ENCODE data around the gene PCAT7. TPM values are rescaled to one million over a fixed set of nuclear protein-coding genes. Genes with fewer than 3 reads are reported as not detected.

The PCAT7 gene
- total RNA-seq, 1 experiment from 2014 or later = 6.5 TPM

- TF ChIP-seq GTF2I (CRISPR knock-in tag; conservative IDR thresholded peaks at IDR 0.05) = no peak
Measured at GRCh38 chr9:94593459-94594345, 38.8 kb downstream of the PCAT7 start, which contains the start of gene FBP2 (continued).

GRCh38 chr9:94599102-94599501 lies 44.2 kb downstream of the PCAT7 start:
- H3K27ac Mint-ChIP-seq = no peak overlapping the region
- TF ChIP-seq TCF7 (CRISPR knock-in tag; IDR thresholded peaks at IDR 0.05; ENCODE audit: low read depth) = no peak
- TF ChIP-seq IRF1 (CRISPR knock-in tag; IDR thresholded peaks at IDR 0.05) = no peak
- TF ChIP-seq ATF6 (CRISPR knock-in tag; IDR thresholded peaks at IDR 0.05) = no peak
- no peak for TF ChIP-seq ZNF317 (CRISPR knock-in tag; IDR thresholded peaks at IDR 0.05; ENCODE audit: borderline replicate concordance, low read depth)
- no peak for TF ChIP-seq CTCF (IDR thresholded peaks at IDR 0.05)
- CTCF ChIA-PET = no interaction called here
- no peak for ATAC-seq
- H3K9me3 Mint-ChIP-seq = 0 out of 2 replicates have a peak, but pooled peaks cover 2% of the 10 kb centered on the region
- no peak for DNase-seq (ENCODE audit: low spot score)
- peaks cover 9% of the 10 kb centered on the region for H3K4me1 Mint-ChIP-seq
- H3K27me3 Mint-ChIP-seq (ENCODE audit: low read depth) = no peaks in the 10 kb centered on the region
- H3K36me3 Mint-ChIP-seq = no peaks in the 10 kb centered on the region
- POLR2A ChIA-PET = no interaction called here
- H3K4me3 Mint-ChIP-seq = no peak overlapping the region

- DNase-seq (ENCODE audit: low spot score) (no peak), ATAC-seq (no peak)
- ChIA-PET CTCF (interaction anchor here (1.5 kb wide), 1 partner anchor 45 kb away, joined by 8 read pairs; the partner anchor contains the start of gene PCAT7), POLR2A (no interaction called here)
- 0 out of 2 replicates have a peak, but pooled peaks cover 2% of the 10 kb centered on the region for H3K9me3 Mint-ChIP-seq
- H3K36me3 Mint-ChIP-seq = no peaks in the 10 kb centered on the region
- no peak overlapping the region for H3K4me3 Mint-ChIP-seq
- H3K27me3 Mint-ChIP-seq (ENCODE audit: low read depth) = no peaks in the 10 kb centered on the region
- H3K27ac Mint-ChIP-seq = no peak overlapping the region
- H3K4me1 Mint-ChIP-seq = peaks cover 9% of the 10 kb centered on the region
- TF ChIP-seq TEAD1 (CRISPR knock-in tag; IDR thresholded peaks at IDR 0.05) (no peak), ARID4B (CRISPR knock-in tag; IDR thresholded peaks at IDR 0.05; ENCODE audit: borderline replicate concordance) (no peak), CTCF (IDR thresholded peaks at IDR 0.05) (no peak), E2F1 (CRISPR knock-in tag; IDR thresholded peaks at IDR 0.05) (no peak), JAZF1 (CRISPR knock-in tag; IDR thresholded peaks at IDR 0.05) (no peak), GABPB1 (CRISPR knock-in tag; IDR thresholded peaks at IDR 0.05) (no peak), SMAD3 (CRISPR knock-in tag; IDR thresholded peaks at IDR 0.05; ENCODE audit: borderline replicate concordance) (no peak), ZNF532 (CRISPR knock-in tag; IDR thresholded peaks at IDR 0.05; ENCODE audit: borderline replicate concordance) (no peak)
Measured at GRCh38 chr9:94600258-94600657, 45.4 kb downstream of the PCAT7 start.

Data from WTC11 (cell line).